Brain microvascular endothelial cell (primary cell): ENCODE results near the gene ZNF326.
A peak's percentile ranks its signal among the peaks of the same experiment; 100 is the strongest.
"Not testable (repeated sequence)": the region's sequence is repeated elsewhere in the genome, so short reads cannot be mapped to it uniquely, and the experiment has no call there.

ENCODE experiments used
- DNase-seq: peaks from one replicate; pipeline ENCODE4 v3.0.0-alpha.2; 2020
- H3K27ac ChIP-seq: fragments of 250-450 bp; sonication (Bioruptor Pico); 2 replicates; pipeline ENCODE4 v1.5.1; 2020; ENCODE audit warnings: mild to moderate bottlenecking, moderate library complexity
- H3K27me3 ChIP-seq: fragments of 250-450 bp; sonication (Bioruptor Pico); replicated peaks from 2 replicates; pipeline ENCODE4 v1.5.1; 2020; ENCODE audit warnings: mild to moderate bottlenecking
- H3K36me3 ChIP-seq: fragments of 250-450 bp; sonication (Bioruptor Pico); replicated peaks from 2 replicates; pipeline ENCODE4 v1.5.1; 2020; ENCODE audit warnings: mild to moderate bottlenecking
- H3K4me3 ChIP-seq: 2 replicates; pipeline ENCODE4 v1.5.1; 2011; ENCODE audit warnings: low read depth, mild to moderate bottlenecking, control low read depth, low read length, moderate library complexity
- in situ Hi-C: cut with HindIII; loops from 2 replicates; pipeline ENCODE4 v1.10.0; 2017; ENCODE audit warnings: low sequenced_read_pairs, low pct_ligation_motif_present
- TF ChIP-seq, protein P1 (sequence below): IDR thresholded peaks from 2 replicates; pipeline ENCODE4 v1.5.1; 2011; ENCODE audit warnings: low read depth, mild to moderate bottlenecking, moderate library complexity, low read length, control low read depth, inconsistent platforms; ENCODE audit errors: missing control alignments

The ZNF326 gene

GRCh38 chr1:90039652-90040051 lies 44.7 kb downstream of the ZNF326 start:
- in situ Hi-C loops: no loop called here
- DNase-seq: no peak
- H3K36me3 ChIP-seq: no peaks in the 10 kb centered on the region
- no peaks in the 10 kb centered on the region for H3K27me3 ChIP-seq
- TF ChIP-seq, protein P1, sequence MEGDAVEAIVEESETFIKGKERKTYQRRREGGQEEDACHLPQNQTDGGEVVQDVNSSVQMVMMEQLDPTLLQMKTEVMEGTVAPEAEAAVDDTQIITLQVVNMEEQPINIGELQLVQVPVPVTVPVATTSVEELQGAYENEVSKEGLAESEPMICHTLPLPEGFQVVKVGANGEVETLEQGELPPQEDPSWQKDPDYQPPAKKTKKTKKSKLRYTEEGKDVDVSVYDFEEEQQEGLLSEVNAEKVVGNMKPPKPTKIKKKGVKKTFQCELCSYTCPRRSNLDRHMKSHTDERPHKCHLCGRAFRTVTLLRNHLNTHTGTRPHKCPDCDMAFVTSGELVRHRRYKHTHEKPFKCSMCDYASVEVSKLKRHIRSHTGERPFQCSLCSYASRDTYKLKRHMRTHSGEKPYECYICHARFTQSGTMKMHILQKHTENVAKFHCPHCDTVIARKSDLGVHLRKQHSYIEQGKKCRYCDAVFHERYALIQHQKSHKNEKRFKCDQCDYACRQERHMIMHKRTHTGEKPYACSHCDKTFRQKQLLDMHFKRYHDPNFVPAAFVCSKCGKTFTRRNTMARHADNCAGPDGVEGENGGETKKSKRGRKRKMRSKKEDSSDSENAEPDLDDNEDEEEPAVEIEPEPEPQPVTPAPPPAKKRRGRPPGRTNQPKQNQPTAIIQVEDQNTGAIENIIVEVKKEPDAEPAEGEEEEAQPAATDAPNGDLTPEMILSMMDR: no peak
- H3K27ac ChIP-seq: no peak overlapping the region
- no peak overlapping the region for H3K4me3 ChIP-seq

DNA sequence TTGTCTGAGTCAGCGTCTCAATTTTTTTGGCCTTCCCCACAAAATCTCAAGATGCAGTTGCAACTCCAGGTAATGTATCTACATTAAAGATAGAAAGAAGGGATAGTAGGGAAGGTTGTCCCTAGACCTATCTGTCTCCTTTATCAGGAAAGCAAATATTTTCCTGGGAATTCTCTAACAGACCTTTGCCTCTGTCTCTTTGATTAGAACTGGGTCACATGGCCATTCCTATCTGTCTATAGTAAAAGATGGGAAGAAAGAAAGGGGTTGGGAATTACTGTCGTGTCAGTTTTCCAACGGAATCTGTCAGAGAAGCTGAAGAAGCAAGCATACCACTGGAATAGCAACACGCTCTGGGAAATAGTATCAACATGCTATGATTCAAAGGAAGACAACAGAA lies 48.7 kb downstream of the ZNF326 start:
- in situ Hi-C loops: no loop called here
- H3K36me3 ChIP-seq: no peaks in the 10 kb centered on the region
- TF ChIP-seq, protein P1: no peak

DNA sequence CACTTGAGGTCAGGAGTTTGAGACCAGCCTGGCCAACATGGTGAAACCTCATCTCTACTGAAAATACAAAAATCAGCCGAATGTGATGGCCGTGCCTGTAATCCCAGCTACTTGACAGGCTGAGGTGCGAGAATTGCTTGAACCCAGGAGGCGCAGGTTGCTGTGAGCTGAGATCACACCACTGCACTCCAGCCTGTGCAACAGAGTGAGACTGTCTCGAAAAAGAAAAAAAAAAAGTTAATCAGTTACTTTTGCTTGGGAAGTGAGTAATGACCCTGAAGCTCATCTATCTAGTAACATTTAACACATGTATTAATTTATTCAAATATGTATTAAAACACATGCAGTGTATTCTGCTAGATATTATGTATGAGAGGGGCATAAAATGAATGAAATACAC lies 49.4 kb downstream of the ZNF326 start:
- DNase-seq: no peak
- H3K36me3 ChIP-seq: no peaks in the 10 kb centered on the region
- H3K27me3 ChIP-seq: no peaks in the 10 kb centered on the region
- no peak overlapping the region for H3K4me3 ChIP-seq
- in situ Hi-C loops: no loop called here
- TF ChIP-seq, protein P1: no peak
- no peak overlapping the region for H3K27ac ChIP-seq

More for the DNA sequence above, 48.7 kb downstream of the ZNF326 start:
- no peak for DNase-seq
- Histone ChIP-seq H3K27me3 (no peaks in the 10 kb centered on the region), H3K27ac (no peak overlapping the region), H3K4me3 (no peak overlapping the region)

DNA sequence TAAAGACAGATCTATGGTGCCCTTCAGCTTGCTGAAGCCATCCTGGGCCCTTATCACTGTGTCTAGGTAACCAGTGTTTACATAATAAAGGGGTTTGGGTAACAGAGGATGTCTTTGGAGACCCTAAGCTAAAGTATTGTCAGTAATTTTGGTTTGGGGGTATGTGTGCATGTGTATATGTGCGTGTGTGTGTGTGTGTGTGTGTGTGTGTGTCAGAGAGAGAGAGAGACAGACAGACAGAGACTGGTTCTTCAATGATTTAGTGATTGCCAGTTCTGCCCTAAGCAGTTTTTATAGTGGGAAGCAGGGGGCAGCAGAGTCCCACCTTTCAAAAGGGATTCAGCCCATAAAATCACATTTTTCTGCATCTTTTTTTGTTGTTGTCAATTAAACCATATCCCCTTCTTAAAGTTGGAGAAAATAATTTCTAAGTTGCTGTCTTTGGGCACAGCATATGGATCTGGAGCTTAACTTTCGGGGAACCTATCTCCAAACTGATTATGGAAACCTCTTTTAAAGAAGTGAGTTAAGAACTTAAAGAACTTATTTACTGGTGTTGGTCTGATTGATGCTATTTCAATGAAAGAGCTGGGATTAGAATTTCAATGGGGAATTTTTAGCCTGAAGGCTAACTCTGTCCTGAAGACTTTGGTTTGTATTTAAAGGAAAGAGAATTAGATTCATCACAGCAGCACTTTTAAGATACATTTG lies 51.1 kb downstream of the ZNF326 start:
- no peaks in the 10 kb centered on the region for H3K36me3 ChIP-seq
- TF ChIP-seq, protein P1: peak; percentile 81
- in situ Hi-C loops: no loop called here
- no peak overlapping the region for H3K4me3 ChIP-seq
- no peak overlapping the region for H3K27ac ChIP-seq
- H3K27me3 ChIP-seq: no peaks in the 10 kb centered on the region
- peak; percentile 28 for DNase-seq

DNA sequence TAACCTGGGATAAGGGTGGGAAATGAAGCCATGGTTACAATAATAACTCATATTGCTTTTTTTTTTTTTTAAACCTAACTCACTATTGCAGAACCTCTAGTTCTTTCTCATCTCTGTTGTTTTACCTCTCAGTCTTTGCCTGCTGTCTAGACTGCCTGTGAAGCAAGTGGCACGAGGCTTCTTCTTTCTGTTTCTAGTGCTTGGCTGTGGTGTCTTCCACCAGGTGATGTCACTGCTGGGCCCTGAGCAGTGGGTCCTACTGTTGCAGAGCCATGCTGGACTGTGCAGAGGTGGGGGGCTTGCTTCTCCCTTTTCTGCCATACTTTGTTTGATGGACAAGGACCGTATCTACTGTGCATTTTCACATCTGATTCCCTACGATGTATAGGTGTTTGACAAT lies 51.7 kb downstream of the ZNF326 start:
- H3K27me3 ChIP-seq: no peaks in the 10 kb centered on the region
- no peak overlapping the region for H3K4me3 ChIP-seq
- TF ChIP-seq, protein P1: no peak
- H3K36me3 ChIP-seq: no peaks in the 10 kb centered on the region
- in situ Hi-C loops: no loop called here
- no peak for DNase-seq
- H3K27ac ChIP-seq: no peak overlapping the region

DNA sequence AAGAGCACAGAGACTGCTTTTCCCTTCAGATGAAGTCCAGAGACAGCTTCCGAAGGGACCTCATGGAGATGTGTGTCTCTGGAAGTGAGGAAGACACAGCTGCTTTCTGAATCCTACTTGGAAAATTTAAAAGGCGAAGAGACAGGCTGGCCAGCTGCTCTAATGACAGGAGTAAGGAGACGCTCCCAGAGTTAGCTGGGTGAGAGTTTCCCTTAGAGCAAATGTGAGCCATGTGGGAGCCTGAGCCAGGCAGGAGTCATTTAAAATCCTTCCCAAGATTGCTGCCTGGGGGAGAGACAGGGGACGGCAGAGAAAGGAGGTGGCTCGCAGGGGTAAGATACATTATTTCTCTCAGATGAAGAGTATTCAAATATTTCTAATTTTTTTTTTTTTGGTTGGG lies 53.1 kb downstream of the ZNF326 start:
- H3K27me3 ChIP-seq: no peaks in the 10 kb centered on the region
- no peak overlapping the region for H3K27ac ChIP-seq
- TF ChIP-seq, protein P1: no peak
- H3K4me3 ChIP-seq: no peak overlapping the region
- H3K36me3 ChIP-seq: no peaks in the 10 kb centered on the region
- no peak for DNase-seq
- in situ Hi-C loops: no loop called here

DNA sequence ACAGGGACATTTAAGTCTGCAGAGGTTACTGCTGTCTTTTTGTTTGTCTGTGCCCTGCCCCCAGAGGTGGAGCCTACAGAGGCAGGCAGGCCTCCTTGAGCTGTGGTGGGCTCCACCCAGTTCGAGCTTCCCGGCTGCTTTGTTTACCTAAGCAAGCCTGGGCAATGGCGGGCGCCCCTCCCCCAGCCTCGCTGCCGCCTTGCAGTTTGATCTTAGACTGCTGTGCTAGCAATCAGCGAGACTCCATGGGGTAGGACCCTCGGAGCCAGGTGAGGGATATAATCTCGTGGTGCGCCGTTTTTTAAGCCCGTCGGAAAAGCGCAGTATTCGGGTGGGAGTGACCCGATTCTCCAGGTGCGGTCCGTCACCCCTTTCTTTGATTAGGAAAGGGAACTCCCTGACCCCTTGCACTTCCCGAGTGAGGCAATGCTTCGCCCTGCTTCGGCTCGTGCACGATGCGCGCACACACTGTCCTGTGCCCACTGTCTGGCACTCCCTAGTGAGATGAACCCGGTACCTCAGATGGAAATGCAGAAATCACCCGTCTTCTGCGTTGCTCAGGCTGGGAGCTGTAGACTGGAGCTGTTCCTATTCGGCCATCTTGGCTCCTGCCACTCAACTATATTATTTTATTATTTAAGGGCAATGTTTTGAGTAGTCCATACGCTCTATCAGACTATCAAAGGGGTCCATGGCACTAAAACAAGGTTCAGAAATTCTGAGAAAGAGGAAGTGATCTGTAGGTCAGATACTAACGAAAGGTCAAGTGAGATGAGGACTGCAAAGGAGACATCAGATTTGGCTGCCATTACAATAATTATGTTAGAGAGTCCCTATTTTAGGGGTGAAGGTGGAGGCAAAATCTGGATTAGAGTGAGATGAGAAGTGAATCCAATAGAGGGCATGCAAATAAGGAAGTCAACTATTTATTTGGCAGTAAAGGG lies 68.1 kb downstream of the ZNF326 start:
- DNase-seq, H3K36me3 ChIP-seq, in situ Hi-C loops, H3K4me3 ChIP-seq, H3K27me3 ChIP-seq, H3K27ac ChIP-seq: not testable (repeated sequence)

GRCh38 chr1:90064109-90064508 lies 69.2 kb downstream of the ZNF326 start:
- H3K36me3 ChIP-seq, H3K27ac ChIP-seq, H3K4me3 ChIP-seq, in situ Hi-C loops, H3K27me3 ChIP-seq, DNase-seq: not testable (repeated sequence)
